Left ventricle myocardium inferior (tissue), 1 donor: ENCODE results near the gene VAV2. TPM values are rescaled to one million over a fixed set of nuclear protein-coding genes. Genes with fewer than 3 reads are reported as not detected.

Experiments
- DNase-seq: peaks from one replicate; pipeline ENCODE4 v3.0.0-alpha.2; 2020
- H3K27ac ChIP-seq: fragments of 200-600 bp; replicated peaks from 2 replicates; pipeline ENCODE4 v1.8.0; 2021
- H3K27me3 ChIP-seq: fragments of 200-600 bp; 2 replicates; pipeline ENCODE4 v1.8.0; 2021; ENCODE audit warnings: low read depth
- H3K36me3 ChIP-seq: fragments of 200-600 bp; 2 replicates; pipeline ENCODE4 v1.8.0; 2021
- H3K4me1 ChIP-seq: fragments of 200-600 bp; 2 replicates; pipeline ENCODE4 v1.8.0; 2021
- H3K4me3 ChIP-seq: fragments of 200-600 bp; 2 replicates; pipeline ENCODE4 v1.8.0; 2021; ENCODE audit warnings: mild to moderate bottlenecking, moderate library complexity
- H3K9me3 ChIP-seq: fragments of 200-600 bp; replicated peaks from 2 replicates; pipeline ENCODE4 v1.8.0; 2021
- intact Hi-C: fragments of 100-400 bp; cut with micrococcal nuclease; formaldehyde crosslinking; loops from one replicate; pipeline ENCODE4 v1.11.0; 2022
- total RNA-seq: library from RNA; stranded (reverse); fragmentation: NEBNext Ultra II Directional; extraction: Animal tissue kit (Norgen Biotek cat#: 25700); gene quantifications from one replicate; pipeline ENCODE4 v1.2.1, GENCODE V29; 2021
- TF ChIP-seq, protein P1 (sequence below): fragments of 200-600 bp; IDR thresholded peaks from 2 replicates; pipeline ENCODE4 v1.8.0; 2021; ENCODE audit warnings: antibody characterized with exemption, mild to moderate bottlenecking, borderline replicate concordance
- donor health status: DM: no; HTN: yes; CAD: no; lungs with severe emphysema.

The VAV2 gene
- total RNA-seq, 1 donor from 2014 or later, result 4.1 TPM

DNA sequence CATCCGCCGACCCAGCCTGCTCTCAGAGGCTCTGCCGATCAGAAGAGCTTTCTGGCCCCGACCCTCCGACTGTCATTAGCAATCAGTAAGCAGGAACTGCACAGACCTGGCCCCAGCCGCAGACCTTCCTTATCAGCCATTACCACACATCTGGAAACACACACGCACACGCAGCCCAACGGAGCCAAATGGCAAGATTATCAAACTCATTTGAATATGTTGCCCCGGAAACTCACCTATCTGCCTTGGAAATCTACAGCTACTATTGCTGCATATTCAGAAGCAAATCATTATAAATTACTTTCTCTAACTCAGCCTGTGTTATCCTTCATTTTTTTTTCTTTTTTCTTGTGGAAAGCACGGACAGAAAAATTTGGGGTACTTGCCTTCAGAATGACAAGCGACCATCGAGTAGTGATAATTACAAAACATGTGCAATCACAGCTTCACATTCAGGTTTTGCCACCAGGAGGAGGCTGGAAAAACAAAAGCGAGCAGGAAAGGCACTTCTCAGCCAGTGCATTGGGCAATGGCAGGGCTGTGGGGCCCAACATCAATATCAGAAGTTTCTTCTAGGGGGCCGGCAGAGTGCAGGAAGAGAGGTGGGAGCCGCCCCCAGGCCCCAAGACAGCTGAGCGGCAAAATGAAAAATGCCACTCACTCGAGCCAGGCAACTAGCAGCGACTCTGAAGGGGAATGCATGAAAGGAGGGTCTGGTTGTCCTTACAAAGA, 122.3 kb downstream of the VAV2 start:
- Histone ChIP-seq H3K4me1 (peaks cover 7% of the 10 kb centered on the region), H3K36me3 (no peaks in the 10 kb centered on the region)
- intact Hi-C loops, result no loop called here

DNA sequence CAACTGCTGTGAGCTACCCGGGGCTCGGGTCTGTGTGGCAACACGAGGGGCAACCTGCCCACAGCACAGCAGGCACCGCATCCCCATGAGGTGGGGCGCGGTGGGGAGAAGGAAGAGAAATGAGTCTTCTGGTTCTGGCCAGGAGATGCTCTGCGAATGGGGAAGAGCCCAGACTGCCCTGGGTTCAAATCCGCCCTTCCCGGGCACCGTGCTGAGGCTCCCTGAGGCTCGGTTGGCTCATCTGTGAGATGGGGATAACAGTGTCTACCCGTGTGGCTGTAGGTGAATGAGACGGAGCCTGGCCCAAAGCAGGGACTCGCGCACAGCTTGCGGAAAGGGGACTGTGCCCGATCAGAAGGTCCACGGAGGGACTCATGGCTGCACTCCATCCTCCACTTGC, 123.9 kb downstream of the VAV2 start:
- TF ChIP-seq, protein P1, sequence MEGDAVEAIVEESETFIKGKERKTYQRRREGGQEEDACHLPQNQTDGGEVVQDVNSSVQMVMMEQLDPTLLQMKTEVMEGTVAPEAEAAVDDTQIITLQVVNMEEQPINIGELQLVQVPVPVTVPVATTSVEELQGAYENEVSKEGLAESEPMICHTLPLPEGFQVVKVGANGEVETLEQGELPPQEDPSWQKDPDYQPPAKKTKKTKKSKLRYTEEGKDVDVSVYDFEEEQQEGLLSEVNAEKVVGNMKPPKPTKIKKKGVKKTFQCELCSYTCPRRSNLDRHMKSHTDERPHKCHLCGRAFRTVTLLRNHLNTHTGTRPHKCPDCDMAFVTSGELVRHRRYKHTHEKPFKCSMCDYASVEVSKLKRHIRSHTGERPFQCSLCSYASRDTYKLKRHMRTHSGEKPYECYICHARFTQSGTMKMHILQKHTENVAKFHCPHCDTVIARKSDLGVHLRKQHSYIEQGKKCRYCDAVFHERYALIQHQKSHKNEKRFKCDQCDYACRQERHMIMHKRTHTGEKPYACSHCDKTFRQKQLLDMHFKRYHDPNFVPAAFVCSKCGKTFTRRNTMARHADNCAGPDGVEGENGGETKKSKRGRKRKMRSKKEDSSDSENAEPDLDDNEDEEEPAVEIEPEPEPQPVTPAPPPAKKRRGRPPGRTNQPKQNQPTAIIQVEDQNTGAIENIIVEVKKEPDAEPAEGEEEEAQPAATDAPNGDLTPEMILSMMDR, result no peak
- DNase-seq, result no peak
- Histone ChIP-seq H3K4me1 (peaks cover 16% of the 10 kb centered on the region), H3K27me3 (no peaks in the 10 kb centered on the region), H3K9me3 (peaks cover 15% of the 10 kb centered on the region), H3K36me3 (no peaks in the 10 kb centered on the region), H3K27ac (no peak overlapping the region), H3K4me3 (no peak overlapping the region)
- intact Hi-C loops, result no loop called here

More for the DNA sequence above, 122.3 kb downstream of the VAV2 start:
- no peak overlapping the region for H3K4me3 ChIP-seq
- TF ChIP-seq, protein P1, result no peak
- no peak for DNase-seq
- no peak overlapping the region for H3K27ac ChIP-seq
- no peaks in the 10 kb centered on the region for H3K27me3 ChIP-seq
- H3K9me3 ChIP-seq, result peaks cover 12% of the 10 kb centered on the region

- no peak overlapping the region for H3K4me3 ChIP-seq
- H3K27me3 ChIP-seq, result no peaks in the 10 kb centered on the region
- intact Hi-C loops, result no loop called here
- no peaks in the 10 kb centered on the region for H3K36me3 ChIP-seq
- peaks cover 15% of the 10 kb centered on the region for H3K9me3 ChIP-seq
- peaks cover 22% of the 10 kb centered on the region for H3K4me1 ChIP-seq
- no peak for DNase-seq
- TF ChIP-seq, protein P1, result no peak
- no peak overlapping the region for H3K27ac ChIP-seq
Observed at GRCh38 chr9:133866946-133867345, 125.2 kb downstream of the VAV2 start.

GRCh38 chr9:133864011-133864410, 128.1 kb downstream of the VAV2 start:
- peaks cover 6% of the 10 kb centered on the region for H3K36me3 ChIP-seq
- H3K27ac ChIP-seq, result no peak overlapping the region

DNA sequence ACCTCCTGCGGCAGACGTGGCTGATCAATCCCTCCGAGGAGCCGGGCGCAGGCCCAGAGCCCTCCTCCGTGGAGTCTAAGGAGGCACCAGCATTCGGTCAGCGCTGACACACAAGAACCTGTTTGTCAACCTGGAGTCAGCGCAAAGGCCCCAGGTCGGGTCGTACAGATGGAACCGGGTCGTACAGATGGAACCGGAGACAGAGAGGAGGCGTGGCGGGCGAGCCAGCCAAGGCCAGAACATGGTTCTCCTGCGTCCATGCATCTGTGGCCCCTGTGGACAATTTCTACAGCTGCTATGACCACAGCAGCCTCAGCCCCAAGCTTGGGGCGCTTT, 128.9 kb downstream of the VAV2 start:
- H3K27me3 ChIP-seq, result no peaks in the 10 kb centered on the region
- H3K4me3 ChIP-seq, result peak overlapping the region; percentile 46
- intact Hi-C loops, result no loop called here
- peaks cover 15% of the 10 kb centered on the region for H3K9me3 ChIP-seq
- no peak for DNase-seq
- peak overlapping the region; percentile 70 for H3K27ac ChIP-seq
- peaks cover 19% of the 10 kb centered on the region for H3K4me1 ChIP-seq
- TF ChIP-seq, protein P1, result no peak
- H3K36me3 ChIP-seq, result peaks cover 6% of the 10 kb centered on the region

More at GRCh38 chr9:133864011-133864410, 128.1 kb downstream of the VAV2 start:
- no peak overlapping the region for H3K4me3 ChIP-seq
- peaks cover 19% of the 10 kb centered on the region for H3K4me1 ChIP-seq
- H3K9me3 ChIP-seq, result peaks cover 15% of the 10 kb centered on the region
- no peak for DNase-seq
- no peaks in the 10 kb centered on the region for H3K27me3 ChIP-seq
- TF ChIP-seq, protein P1, result no peak
- intact Hi-C loops, result no loop called here
